Endothelial cell of umbilical vein (primary cell): ENCODE results near the gene PDE1A. TPM values are rescaled to one million over a fixed set of nuclear protein-coding genes. Genes with fewer than 3 reads are reported as not detected.

ENCODE experiments used
- BruUV-seq: library from RNA; stranded (reverse); fragments of 400-500 nt; replicated peaks from 2 replicates; lab custom pipeline; 2021; lab: Mats Ljungman, UMichigan
- CTCF ChIA-PET: fragments of 300-600, 350-600 bp; sonication (Branson Sonifier 250); formaldehyde crosslinking; loops from one replicate; lab custom pipeline; 2021; ENCODE audit warnings: antibody characterized with exemption, inconsistent platforms; lab: Charles Lee
- POLR2A ChIA-PET: fragments of 300-600, 350-600 bp; sonication (Branson Sonifier 250); formaldehyde crosslinking; loops from one replicate; lab custom pipeline; 2021; ENCODE audit warnings: antibody characterized with exemption, inconsistent platforms; lab: Charles Lee
- DNase-seq: peaks from one replicate; pipeline ENCODE4 v3.0.0-alpha.2; 2011; ENCODE audit warnings: low read depth, low spot score
- FAIRE-seq: peaks from 2 replicates; lab custom pipeline; 2011; peaks lifted over from hg19 to GRCh38; lab: Jason Lieb, UNC
- H2AFZ ChIP-seq: 2 replicates; pipeline ENCODE4 v1.6.0; 2012; ENCODE audit warnings: low read depth, low read length, control low read depth, inconsistent platforms
- H3K27ac ChIP-seq: 2 replicates; pipeline ENCODE4 v1.5.1; 2011; ENCODE audit warnings: low read depth, mild to moderate bottlenecking, control low read depth, low read length, moderate library complexity; ENCODE audit not compliant: insufficient read depth
- H3K27me3 ChIP-seq, 2 experiments: 2 replicates each; pipeline versions ENCODE4 v1.6.0 to v1.6.1; 2011; ENCODE audit warnings: low read length in 2 of 2, mixed read lengths in 1 of 2; ENCODE audit not compliant: control insufficient read depth in 2 of 2, insufficient read depth in 2 of 2
- H3K36me3 ChIP-seq, 2 experiments: 2 replicates in 1 of 2; 3 replicates in 1 of 2; pipeline ENCODE4 v1.5.1; 2011; ENCODE audit warnings: low read length in 2 of 2, mild to moderate bottlenecking in 1 of 2, moderate library complexity in 1 of 2; ENCODE audit not compliant: control insufficient read depth in 2 of 2, insufficient read depth in 2 of 2; ENCODE audit errors: extremely low read depth in 1 of 2
- H3K4me1 ChIP-seq: 3 replicates; pipeline ENCODE4 v1.5.1; 2011; ENCODE audit warnings: mild to moderate bottlenecking, low read length; ENCODE audit not compliant: control insufficient read depth, insufficient read depth; ENCODE audit errors: extremely low read depth
- H3K4me2 ChIP-seq: 2 replicates; pipeline ENCODE4 v1.6.1; 2011; ENCODE audit warnings: low read length, control low read depth, mixed read lengths; ENCODE audit not compliant: insufficient read depth
- H3K4me3 ChIP-seq, 3 experiments: fragments of 200-600 bp in 1 of 3; sonication (generic), shearing (Covaris generic) in 1 of 3; replicated peaks in 1 of 3; 2 replicates each; pipeline ENCODE4 v1.5.1; 2011 to 2016; ENCODE audit warnings: control low read depth in 3 of 3, low read length in 3 of 3, mild to moderate bottlenecking in 2 of 3, inconsistent platforms in 1 of 3, low read depth in 1 of 3, moderate library complexity in 1 of 3; ENCODE audit not compliant: insufficient read depth in 1 of 3
- H3K79me2 ChIP-seq: 2 replicates; pipeline ENCODE4 v1.6.0; 2012; ENCODE audit warnings: low read length, inconsistent platforms; ENCODE audit not compliant: control insufficient read depth, insufficient read depth
- H3K9ac ChIP-seq: replicated peaks from 2 replicates; pipeline ENCODE3; 2011; ENCODE audit warnings: low read length, control low read depth; ENCODE audit not compliant: insufficient read depth; ENCODE audit errors: extremely low read depth
- H3K9me1 ChIP-seq: replicated peaks from 3 replicates; pipeline ENCODE4 v1.6.0; 2011; ENCODE audit warnings: mild to moderate bottlenecking, low read length; ENCODE audit not compliant: control insufficient read depth, insufficient read depth; ENCODE audit errors: extremely low read depth
- H3K9me3 ChIP-seq: replicated peaks from 2 replicates; pipeline ENCODE4 v1.5.1; 2012; ENCODE audit warnings: low read length, inconsistent platforms; ENCODE audit not compliant: control insufficient read depth, insufficient read depth
- H4K20me1 ChIP-seq: replicated peaks from 2 replicates; pipeline ENCODE3; 2011; ENCODE audit warnings: mild to moderate bottlenecking, low read length; ENCODE audit not compliant: control insufficient read depth, insufficient read depth; ENCODE audit errors: extremely low read depth
- CTCF ChIP-seq, 2 donors: IDR thresholded peaks; 1 replicate in 1 of 2; 2 replicates in 1 of 2; pipeline ENCODE4 v1.5.1; 2011; ENCODE audit warnings: low read length in 2 of 2, mild to moderate bottlenecking in 2 of 2, moderate library complexity in 2 of 2, control low read depth in 1 of 2, inconsistent platforms in 1 of 2, low read depth in 1 of 2; ENCODE audit not compliant: insufficient read depth in 1 of 2; ENCODE audit errors: extremely low read depth in 1 of 2
- EZH2 ChIP-seq: IDR thresholded peaks from 2 replicates; pipeline ENCODE4 v1.6.1; 2012; ENCODE audit warnings: borderline replicate concordance, low read depth, mild to moderate bottlenecking, moderate library complexity, low read length, inconsistent platforms; ENCODE audit not compliant: severe bottlenecking
- FOS ChIP-seq: IDR thresholded peaks from 2 replicates; pipeline ENCODE4 v1.6.1; 2011; ENCODE audit warnings: mild to moderate bottlenecking, low read length, moderate library complexity, borderline replicate concordance; ENCODE audit not compliant: insufficient read depth
- GATA2 ChIP-seq: IDR thresholded peaks from 2 replicates; pipeline ENCODE4 v1.7.0; 2011; ENCODE audit warnings: low read depth, mild to moderate bottlenecking, moderate library complexity, mixed read lengths, low read length; ENCODE audit not compliant: insufficient read length, insufficient read depth
- JUN ChIP-seq: IDR thresholded peaks from 2 replicates; pipeline ENCODE4 v1.6.1; 2011; ENCODE audit warnings: borderline replicate concordance, low read depth; ENCODE audit not compliant: insufficient read length, insufficient read depth
- MAX ChIP-seq: IDR thresholded peaks from 2 replicates; pipeline ENCODE4 v1.6.1; 2011; ENCODE audit not compliant: insufficient read depth, insufficient read length
- MYC ChIP-seq: IDR thresholded peaks from one replicate; pipeline ENCODE4 v1.6.1; 2011; ENCODE audit warnings: mild to moderate bottlenecking, low read depth, low read length
- POLR2A ChIP-seq: IDR thresholded peaks from 2 replicates; pipeline ENCODE4 v1.6.1; 2012; ENCODE audit warnings: low read depth, mild to moderate bottlenecking, control low read depth, low read length
- POLR2AphosphoS5 ChIP-seq: IDR thresholded peaks from 2 replicates; pipeline ENCODE4 v1.6.1; 2012; ENCODE audit warnings: low read depth, mild to moderate bottlenecking, control low read depth, low read length, moderate library complexity; ENCODE audit not compliant: insufficient read depth
- dilution Hi-C: fragments of 300-500 bp; cut with MboI; formaldehyde crosslinking; loops from one replicate; pipeline ENCODE4 v1.15.0; 2019; ENCODE audit warnings: low sequenced_read_pairs; ENCODE audit not compliant: extremely low pct_ligation_motif_present
- intact Hi-C: fragments of 100-400 bp; cut with micrococcal nuclease; formaldehyde crosslinking; loops from one replicate; pipeline ENCODE4 v1.10.0; 2022
- polyA plus RNA-seq, 4 experiments: library from polyadenylated mRNA; depleted of rRNA in 3 of 4; stranded (reverse) in 3 of 4; unstranded in 1 of 4; fragments of >200 nt; gene quantifications; 2 replicates each; pipeline versions ENCODE4 v1.2.1 to v1.2.3, GENCODE V29; 2011 to 2012; ENCODE audit warnings: missing spikeins in 1 of 4
- total RNA-seq: library from RNA; stranded (reverse); gene quantifications from 2 replicates; pipeline ENCODE4 v1.2.3, GENCODE V29; 2021

PDE1A gene
- total and polyA plus RNA-seq, 2 donors (not counting 3 experiments of a cell fraction or from before 2014, with no cell fraction given) = 0.43 to 0.49 TPM

GRCh38 chr2:182283512-182283911 is 143.3 kb downstream of the PDE1A start:
- Histone ChIP-seq H3K36me3 (no peaks in the 10 kb centered on the region), H3K27ac (peak overlapping the region; percentile 70), H3K9me3 (no peaks in the 10 kb centered on the region), H3K9me1 (no peaks in the 10 kb centered on the region), H3K27me3 (no peaks in the 10 kb centered on the region), H3K9ac (peak overlapping the region; percentile 57), H2AFZ (peak overlapping the region; percentile 2), H3K79me2 (no peaks in the 10 kb centered on the region), H3K4me1 (peaks cover 17% of the 10 kb centered on the region), H3K4me2 (peak overlapping the region; percentile 87), H3K4me3 (peak overlapping the region in 1 of 3 experiments; percentile 27), H4K20me1 (no peaks in the 10 kb centered on the region)
- no peak for TF ChIP-seq POLR2AphosphoS5
- peak; percentile 86 for TF ChIP-seq JUN
- no peak for TF ChIP-seq MYC
- TF ChIP-seq GATA2 = no peak
- TF ChIP-seq CTCF (IDR thresholded peaks at IDR 0.05; ENCODE audit: extremely low read depth in 1 of 2, insufficient read depth in 1 of 2, low read depth in 1 of 2, low read length in 2 of 2) = no peak
- TF ChIP-seq EZH2 = no peak
- peak; percentile 71 for TF ChIP-seq FOS
- TF ChIP-seq MAX = no peak
- no peak for TF ChIP-seq POLR2A
- BruUV-seq = no TSS peak
- DNase-seq (peak; percentile 74), FAIRE-seq (peak; percentile 71)
- intact Hi-C loops = loop anchor here (2.0 to 5.0 kb wide), 2 partner anchors 89 to 239 kb away; no protein-coding TSS in a partner anchor
- ChIA-PET CTCF (interaction anchor here (0.7 to 2.3 kb wide), 3 partner anchors 10 to 383 kb away, joined by 3 to 8 read pairs (median 4); no protein-coding TSS in a partner anchor), POLR2A (no interaction called here)
- dilution Hi-C loops = no loop called here
